Measurements from ENCODE around the gene ALDH1A2. TPM values are rescaled to one million over a fixed set of nuclear protein-coding genes. Genes with fewer than 3 reads are reported as not detected.
"Not testable (repeated sequence)": the region's sequence is repeated elsewhere in the genome, so short reads cannot be mapped to it uniquely, and the experiment has no call there.

Gene ALDH1A2
- total RNA-seq, 1 experiment from 2014 or later, result 0.99 TPM

DNA sequence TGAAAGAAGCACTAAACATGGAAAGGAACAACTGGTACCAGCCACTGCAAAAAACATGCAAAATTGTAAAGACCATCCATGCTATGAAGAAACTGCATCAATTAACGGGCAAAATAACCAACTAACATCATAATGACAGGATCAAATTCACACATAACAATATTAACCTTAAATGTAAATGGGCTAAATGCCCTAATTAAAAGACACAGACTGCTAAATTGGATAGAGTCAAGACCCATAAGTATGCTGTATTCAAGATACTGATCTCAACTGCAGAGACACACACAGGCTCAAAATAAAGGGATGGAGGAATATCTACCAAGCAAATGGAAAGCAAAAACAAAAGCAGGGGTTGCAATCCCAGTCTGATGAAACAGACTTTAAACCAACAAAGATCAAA lies 37.1 kb downstream of the ALDH1A2 start:
- H3K36me3 ChIP-seq, H3K4me3 ChIP-seq, H3K27me3 ChIP-seq, DNase-seq: not testable (repeated sequence)
- peaks cover 49% of the 10 kb centered on the region for H3K9me3 ChIP-seq

DNA sequence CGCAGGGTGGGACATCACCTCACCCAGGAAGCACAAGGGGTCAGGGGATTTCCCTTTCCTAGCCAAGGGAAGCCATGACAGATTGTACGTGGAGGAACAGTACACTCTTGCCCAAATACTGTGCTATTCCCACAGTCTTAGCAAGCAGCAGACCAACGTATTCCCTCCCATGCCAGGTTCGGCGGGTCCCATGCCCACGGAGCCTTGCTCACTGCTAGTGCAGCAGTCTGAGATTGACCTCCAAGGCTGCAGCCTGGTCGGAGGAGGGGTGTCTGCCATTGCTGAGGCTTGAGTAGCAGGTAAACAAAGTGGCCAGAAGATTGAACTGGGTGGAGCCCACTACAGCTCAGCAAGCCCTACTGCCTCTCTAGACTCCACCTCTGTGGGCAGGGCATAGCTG lies 39.0 kb downstream of the ALDH1A2 start:
- no peak overlapping the region for H3K4me3 ChIP-seq
- no peaks in the 10 kb centered on the region for H3K36me3 ChIP-seq
- no peak for DNase-seq
- H3K9me3 ChIP-seq, result peaks cover 49% of the 10 kb centered on the region
- H3K27me3 ChIP-seq, result no peaks in the 10 kb centered on the region

DNA sequence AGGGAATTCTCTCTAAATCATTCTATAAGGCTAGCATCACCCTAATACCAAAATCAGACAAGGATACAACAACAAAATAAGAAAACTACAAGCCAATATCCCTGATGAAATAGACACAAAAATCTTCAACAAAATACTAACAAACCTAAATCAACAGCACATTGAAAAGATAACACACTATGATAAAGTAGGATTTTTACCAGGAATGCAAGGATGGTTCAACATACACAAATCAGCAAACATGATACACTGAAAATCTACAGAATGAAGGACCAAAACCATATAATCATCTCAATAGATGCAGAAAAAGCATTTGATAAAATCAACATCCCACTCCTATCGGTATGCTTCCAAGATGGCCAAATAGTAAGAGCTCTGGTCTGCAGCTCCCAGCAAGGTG lies 39.5 kb downstream of the ALDH1A2 start:
- no peaks in the 10 kb centered on the region for H3K27me3 ChIP-seq
- H3K4me3 ChIP-seq, result no peak overlapping the region
- H3K9me3 ChIP-seq, result peaks cover 49% of the 10 kb centered on the region
- DNase-seq, result no peak
- no peaks in the 10 kb centered on the region for H3K36me3 ChIP-seq

DNA sequence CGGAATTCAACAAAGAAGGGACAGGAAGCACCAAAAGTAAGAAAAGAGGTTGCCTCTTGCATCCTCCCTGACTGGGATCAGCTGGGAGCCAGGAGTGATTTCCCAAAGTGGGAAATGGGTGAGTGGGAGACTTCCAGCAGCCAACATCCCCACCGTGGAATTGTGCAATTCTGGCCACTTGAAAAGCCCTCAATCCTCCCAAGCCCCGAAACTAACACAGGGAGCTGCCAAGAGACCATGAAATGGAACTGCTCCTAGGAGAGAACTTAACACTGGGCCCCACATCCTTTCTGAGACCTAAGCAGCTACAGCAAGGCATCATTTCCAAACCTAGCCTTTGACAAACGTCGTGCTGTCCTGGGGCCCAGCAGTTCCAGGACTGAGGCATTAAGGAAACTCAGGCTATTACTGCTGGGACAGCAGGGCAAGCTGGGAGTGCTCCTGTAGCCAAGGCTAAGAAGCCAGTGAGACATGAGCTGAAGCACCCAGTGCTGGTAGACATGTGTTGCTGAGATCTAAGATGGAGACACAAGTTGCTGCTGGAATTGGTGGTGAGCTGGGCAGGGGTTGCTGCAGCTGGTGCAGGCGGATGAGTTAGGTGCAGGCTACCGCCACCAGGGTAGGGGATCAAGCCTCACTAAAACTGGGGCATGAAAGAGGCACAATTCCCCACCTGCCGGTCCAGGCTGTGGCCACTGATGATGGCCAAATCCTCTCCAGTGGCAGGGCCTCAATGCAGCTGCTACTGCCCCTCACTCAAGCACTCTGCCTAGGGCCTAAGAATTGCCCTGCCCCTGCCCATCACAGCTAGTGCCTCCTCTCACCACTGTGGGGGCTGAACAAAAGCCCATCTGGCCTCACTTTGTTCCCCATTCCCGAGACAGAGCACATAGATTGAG lies 43.9 kb downstream of the ALDH1A2 start:
- Histone ChIP-seq H3K36me3 (no peaks in the 10 kb centered on the region), H3K4me3 (no peak overlapping the region), H3K9me3 (peaks cover 21% of the 10 kb centered on the region), H3K27me3 (no peaks in the 10 kb centered on the region)
- no peak for DNase-seq

DNA sequence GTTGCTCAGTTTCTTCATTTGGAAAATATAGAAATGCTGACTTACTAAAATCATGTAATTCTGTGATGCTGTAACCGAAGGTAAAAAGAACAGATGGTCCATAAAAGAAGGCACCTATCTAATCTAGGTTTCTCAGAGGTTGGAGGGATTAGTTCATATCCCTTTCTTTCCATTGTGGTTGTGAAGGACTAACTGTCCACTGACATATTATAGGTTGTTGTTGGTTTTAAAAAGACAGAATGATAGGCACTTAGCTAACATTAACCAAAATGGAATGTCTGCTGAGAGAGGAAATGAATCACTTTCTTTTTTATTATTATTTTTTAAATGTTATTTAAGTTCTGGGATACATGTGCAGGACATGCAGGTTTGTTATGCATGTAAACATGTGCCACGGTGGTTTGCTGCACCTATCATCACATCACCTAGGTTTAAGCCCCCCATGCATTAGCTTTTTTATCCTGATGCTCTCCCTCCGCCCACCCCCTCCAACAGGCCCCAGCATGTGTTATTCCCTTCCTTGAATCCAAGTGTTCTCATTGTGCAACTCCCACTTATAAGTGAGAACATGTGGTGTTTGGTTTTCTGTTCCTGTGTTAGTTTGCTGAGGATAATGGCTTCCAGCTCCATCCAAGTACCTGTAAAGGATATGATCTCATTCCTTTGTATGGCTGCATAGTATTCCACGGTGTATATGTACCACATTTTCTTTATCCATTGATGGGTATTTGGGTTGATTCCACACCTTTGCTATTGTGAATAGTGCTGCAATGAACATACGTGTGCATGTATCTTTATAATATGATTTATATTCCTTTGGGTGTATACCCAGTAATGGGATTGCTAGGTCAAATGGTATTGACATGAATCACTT lies 45.8 kb downstream of the ALDH1A2 start:
- H3K9me3 ChIP-seq, result peaks cover 5% of the 10 kb centered on the region; the same call in 1 of the 2 replicates
- H3K27me3 ChIP-seq, result no peaks in the 10 kb centered on the region
- no peak for DNase-seq
- no peak overlapping the region for H3K4me3 ChIP-seq
- H3K36me3 ChIP-seq, result no peaks in the 10 kb centered on the region

DNA sequence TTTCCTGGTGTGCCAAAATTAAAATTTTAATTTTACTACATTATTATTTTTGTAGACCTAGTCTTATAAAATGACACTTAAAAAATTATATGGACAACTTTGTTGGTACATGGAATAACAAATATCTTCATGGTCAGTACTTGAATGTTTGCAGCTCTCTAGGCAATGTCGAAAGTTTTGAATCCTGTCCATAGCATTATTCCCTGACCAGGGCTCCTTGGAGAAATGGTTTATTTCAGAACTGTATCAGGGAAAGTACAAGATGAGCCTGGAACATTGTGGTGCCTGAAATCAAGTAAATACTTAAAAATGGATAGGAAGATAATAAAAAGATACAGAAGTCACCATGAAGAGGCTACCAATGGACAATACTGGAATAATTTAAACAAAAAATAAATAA lies 47.6 kb downstream of the ALDH1A2 start:
- no peaks in the 10 kb centered on the region for H3K36me3 ChIP-seq
- H3K9me3 ChIP-seq, result no peaks in the 10 kb centered on the region; the same call in 1 of the 2 replicates
- no peak overlapping the region for H3K4me3 ChIP-seq
- DNase-seq, result no peak
- 0 out of 2 replicates have a peak, but pooled peaks cover 3% of the 10 kb centered on the region for H3K27me3 ChIP-seq

DNA sequence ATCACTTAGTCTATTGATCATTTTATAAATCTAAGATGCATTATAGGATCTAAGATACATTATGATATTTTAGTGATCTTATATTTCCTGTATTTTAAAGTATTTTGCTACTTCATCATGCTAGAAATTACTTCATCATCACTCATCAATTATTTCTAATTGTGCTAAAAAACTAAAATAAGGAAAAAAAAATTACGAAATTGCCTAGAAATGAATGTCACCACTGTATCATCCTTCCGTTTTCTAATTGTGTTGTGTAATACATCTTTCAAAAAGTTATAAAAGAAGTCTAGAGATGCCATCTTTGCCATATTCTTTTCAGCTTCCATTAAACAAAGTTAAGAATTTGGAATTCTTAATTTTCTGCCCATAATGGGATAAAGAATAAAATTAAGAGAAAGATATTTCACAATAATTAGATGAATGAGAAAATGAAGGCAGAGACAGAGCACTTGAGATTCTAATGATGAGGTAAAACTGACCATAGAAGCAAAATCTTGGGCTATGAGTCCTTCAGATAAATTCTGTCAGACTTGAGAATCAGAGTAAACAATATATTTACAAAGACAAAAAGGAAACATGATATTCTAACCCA lies 48.8 kb downstream of the ALDH1A2 start:
- no peak overlapping the region for H3K4me3 ChIP-seq
- no peaks in the 10 kb centered on the region for H3K9me3 ChIP-seq
- H3K27me3 ChIP-seq, result 0 out of 2 replicates have a peak, but pooled peaks cover 3% of the 10 kb centered on the region
- DNase-seq, result no peak
- no peaks in the 10 kb centered on the region for H3K36me3 ChIP-seq

DNA sequence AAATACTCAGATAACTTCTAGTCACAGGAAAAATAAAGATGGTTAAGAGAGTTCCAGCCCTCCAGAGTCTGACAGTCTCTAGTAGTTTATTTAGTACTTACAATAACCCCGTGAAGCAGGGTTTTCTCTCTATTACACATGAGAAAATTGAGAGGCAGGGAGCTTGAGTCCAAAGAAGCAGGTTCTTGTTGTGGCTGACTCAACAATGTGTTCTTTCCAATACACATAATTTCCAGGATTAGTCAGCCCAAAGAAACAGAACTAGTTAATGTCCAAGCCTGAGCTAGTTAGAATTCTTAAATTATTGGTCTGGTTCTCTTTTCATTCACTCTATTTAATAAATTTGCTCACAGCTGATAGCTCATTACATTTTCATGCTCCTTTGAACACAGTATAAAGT lies 49.9 kb downstream of the ALDH1A2 start:
- Histone ChIP-seq H3K27me3 (0 out of 2 replicates have a peak, but pooled peaks cover 3% of the 10 kb centered on the region), H3K4me3 (no peak overlapping the region), H3K9me3 (no peaks in the 10 kb centered on the region), H3K36me3 (no peaks in the 10 kb centered on the region)
- DNase-seq, result no peak

DNA sequence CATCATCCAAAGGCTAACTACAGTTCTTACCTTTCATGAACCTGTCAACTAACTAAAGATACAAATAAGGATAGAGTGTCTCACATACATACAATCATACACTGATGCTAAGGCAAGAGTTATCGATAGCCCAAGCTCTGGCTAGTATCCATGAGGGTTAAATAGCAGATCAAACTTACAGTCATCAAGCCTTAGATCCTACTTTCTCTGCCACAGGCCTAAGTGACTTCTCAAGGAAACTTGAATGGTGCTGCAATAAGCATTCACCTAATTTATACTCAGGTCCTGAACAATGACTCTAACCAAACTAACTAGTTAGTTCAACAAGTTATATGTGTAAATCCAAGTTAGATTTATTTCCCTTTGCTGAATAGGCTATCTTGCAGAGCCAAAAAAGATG lies 51.0 kb downstream of the ALDH1A2 start:
- no peaks in the 10 kb centered on the region for H3K9me3 ChIP-seq
- DNase-seq, result no peak
- H3K4me3 ChIP-seq, result no peak overlapping the region
- 0 out of 2 replicates have a peak, but pooled peaks cover 3% of the 10 kb centered on the region for H3K27me3 ChIP-seq
- no peaks in the 10 kb centered on the region for H3K36me3 ChIP-seq

DNA sequence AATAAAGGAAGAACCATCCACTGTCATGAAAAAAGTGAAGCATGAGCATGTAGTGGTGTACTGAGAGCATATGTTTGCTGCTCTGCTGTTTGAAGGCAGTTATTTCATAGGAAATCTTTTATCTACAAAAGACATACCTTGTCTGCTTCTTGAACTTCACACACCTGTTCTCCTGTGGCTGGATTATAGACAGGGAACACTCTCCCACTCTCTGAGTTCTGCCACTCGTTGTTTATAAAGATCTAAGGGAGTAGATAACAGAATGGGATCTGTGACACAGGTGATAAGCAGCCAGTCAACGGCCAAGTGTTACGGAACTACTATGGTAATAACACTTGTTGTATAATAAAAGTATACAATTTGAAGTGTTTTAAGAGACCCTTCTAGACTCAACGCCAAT lies 51.5 kb downstream of the ALDH1A2 start:
- no peak for DNase-seq
- Histone ChIP-seq H3K36me3 (no peaks in the 10 kb centered on the region), H3K27me3 (0 out of 2 replicates have a peak, but pooled peaks cover 3% of the 10 kb centered on the region)

DNA sequence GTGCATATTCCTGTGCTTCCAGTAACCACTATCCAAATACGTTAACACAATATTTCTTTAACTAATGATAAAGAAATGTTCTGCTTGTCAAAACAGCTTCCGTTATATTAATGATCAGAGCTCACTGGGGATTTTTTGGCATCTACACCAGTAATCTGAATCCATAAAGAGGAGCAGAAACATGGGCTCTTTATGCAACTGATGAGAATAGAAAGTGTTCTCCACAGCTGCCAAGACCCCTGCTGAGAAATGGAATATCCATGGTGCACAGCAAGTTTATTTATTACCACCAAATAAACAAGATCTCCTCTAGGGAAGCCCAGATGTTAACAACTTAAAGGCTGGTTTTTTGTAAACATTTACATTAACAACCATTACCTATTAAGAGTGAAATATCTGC lies 54.5 kb downstream of the ALDH1A2 start:
- peak; percentile 42 for DNase-seq
- Histone ChIP-seq H3K27me3 (0 out of 2 replicates have a peak, but pooled peaks cover 3% of the 10 kb centered on the region), H3K36me3 (no peaks in the 10 kb centered on the region), H3K9me3 (no peaks in the 10 kb centered on the region), H3K4me3 (no peak overlapping the region)

More for the DNA sequence above, 51.5 kb downstream of the ALDH1A2 start:
- Histone ChIP-seq H3K4me3 (no peak overlapping the region), H3K9me3 (no peaks in the 10 kb centered on the region)

DNA sequence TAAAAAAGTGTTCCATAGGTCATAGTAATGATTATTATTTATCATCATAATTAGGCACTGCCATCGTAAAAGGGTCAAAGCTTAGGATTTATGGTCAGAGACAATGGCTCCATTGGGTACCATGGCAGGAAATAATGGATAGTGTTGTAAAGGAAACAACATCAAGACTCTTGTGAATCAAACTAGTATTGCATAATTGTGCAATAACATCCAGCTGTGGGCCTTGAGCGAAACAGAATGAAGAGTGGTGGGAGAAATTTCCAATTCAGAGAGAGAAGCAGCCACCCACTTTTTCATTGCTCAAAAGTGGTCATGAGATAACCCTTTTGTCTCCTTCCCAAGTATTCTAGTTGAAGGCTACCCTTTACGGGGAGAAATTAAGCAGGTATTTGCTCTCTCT lies 61.7 kb downstream of the ALDH1A2 start:
- DNase-seq, result no peak
- H3K27me3 ChIP-seq, result no peaks in the 10 kb centered on the region
- H3K9me3 ChIP-seq, result no peaks in the 10 kb centered on the region; the same call in 1 of the 2 replicates
- no peak overlapping the region for H3K4me3 ChIP-seq
- no peaks in the 10 kb centered on the region for H3K36me3 ChIP-seq

DNA sequence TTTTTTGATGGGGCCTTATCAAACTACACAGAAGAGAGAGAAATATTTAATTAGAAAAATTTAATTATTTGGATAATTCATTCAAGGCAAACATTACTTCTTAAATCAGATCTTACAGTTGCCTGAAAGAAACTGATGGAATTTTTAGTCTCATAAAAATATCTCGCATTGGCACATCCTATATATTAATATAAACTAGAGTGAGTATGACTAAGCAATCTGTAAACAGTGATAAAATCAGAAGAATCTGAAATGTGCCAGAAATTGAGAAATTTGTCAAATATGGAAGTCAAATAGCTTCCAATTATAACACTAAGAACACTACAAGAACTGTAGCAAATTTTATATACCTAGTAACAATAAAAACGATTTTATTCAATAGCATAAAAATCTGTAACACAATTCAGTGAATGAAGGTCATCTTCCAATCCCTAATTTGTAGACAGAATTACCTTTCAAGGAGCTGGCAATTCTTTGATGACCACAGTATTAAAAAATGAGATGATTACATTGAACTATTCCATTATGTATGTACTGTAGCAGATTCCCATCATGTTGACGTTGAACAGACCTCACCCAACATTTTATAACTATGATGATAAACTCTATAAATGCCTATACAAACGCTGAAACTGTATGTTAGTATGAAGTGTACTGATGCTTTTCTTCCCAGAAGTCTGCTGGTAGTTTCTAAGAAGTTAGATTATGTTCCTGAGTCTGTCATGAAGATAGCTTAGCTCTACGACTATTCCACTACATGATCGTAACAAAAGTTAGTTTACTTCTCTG lies 63.0 kb downstream of the ALDH1A2 start:
- no peaks in the 10 kb centered on the region; the same call in 1 of the 2 replicates for H3K9me3 ChIP-seq
- H3K4me3 ChIP-seq, result no peak overlapping the region
- no peak for DNase-seq
- H3K36me3 ChIP-seq, result no peaks in the 10 kb centered on the region
- H3K27me3 ChIP-seq, result no peaks in the 10 kb centered on the region

DNA sequence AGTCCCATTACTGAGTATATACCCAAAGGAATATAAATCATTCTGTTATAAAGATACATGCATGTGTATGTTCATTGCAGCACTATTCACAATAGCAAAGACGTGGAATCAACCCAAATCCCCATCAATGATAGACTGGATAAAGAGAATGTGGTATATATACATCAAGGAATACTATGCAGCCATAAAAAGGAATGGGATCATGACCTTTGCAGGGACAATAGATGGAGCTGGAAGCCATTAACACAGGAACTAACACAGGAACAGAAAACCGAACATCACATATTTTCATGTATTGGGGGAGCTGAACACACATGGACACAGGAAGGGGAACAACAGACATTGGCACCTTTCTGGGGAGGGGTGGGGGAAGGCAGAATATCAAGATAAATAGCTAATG lies 65.8 kb downstream of the ALDH1A2 start:
- H3K27me3 ChIP-seq, H3K9me3 ChIP-seq, H3K4me3 ChIP-seq, H3K36me3 ChIP-seq, DNase-seq: not testable (repeated sequence)

DNA sequence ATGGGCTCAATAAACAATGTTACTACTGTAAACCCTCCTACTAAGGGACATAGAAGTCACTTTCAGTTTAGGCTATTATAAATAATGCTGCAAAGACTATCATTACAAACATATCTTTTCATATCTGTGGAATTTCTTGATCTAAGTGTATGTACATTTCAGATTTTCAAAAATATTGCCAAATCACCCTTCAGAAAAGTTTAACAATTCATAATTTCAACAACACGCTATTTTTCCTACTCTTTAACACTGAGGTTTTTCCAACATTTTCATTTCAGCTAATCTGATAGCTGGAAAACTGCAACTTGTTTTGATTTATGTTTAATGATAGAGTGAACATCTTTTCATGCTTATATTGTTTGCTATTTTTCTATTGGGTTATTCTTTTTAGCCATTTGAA lies 69.0 kb downstream of the ALDH1A2 start:
- DNase-seq, result no peak
- Histone ChIP-seq H3K36me3 (no peaks in the 10 kb centered on the region), H3K27me3 (no peaks in the 10 kb centered on the region), H3K4me3 (no peak overlapping the region), H3K9me3 (no peaks in the 10 kb centered on the region; the same call in 1 of the 2 replicates)
